Measurements from ENCODE around the gene IFIT5.

DNA sequence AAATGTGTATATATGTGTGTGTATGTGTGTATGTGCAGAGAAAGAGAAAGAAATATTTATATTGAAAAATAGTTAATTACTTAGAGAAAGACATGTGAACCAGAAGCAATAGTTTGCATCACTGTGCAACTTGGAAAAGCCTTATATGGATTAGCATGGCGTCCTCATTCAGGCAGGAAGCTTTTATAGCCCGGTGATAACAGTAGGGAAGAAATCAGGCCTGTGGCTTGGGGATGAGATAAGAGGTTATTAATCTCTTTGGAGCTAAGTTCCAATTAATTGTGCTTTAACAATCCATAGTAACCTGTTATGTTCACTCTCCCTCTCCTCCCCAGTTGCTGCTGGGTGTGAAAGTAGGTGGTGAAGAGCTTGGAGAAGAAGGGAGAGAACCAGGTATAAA, 36.5 kb downstream of the IFIT5 start:
- TF ChIP-seq, protein P1, sequence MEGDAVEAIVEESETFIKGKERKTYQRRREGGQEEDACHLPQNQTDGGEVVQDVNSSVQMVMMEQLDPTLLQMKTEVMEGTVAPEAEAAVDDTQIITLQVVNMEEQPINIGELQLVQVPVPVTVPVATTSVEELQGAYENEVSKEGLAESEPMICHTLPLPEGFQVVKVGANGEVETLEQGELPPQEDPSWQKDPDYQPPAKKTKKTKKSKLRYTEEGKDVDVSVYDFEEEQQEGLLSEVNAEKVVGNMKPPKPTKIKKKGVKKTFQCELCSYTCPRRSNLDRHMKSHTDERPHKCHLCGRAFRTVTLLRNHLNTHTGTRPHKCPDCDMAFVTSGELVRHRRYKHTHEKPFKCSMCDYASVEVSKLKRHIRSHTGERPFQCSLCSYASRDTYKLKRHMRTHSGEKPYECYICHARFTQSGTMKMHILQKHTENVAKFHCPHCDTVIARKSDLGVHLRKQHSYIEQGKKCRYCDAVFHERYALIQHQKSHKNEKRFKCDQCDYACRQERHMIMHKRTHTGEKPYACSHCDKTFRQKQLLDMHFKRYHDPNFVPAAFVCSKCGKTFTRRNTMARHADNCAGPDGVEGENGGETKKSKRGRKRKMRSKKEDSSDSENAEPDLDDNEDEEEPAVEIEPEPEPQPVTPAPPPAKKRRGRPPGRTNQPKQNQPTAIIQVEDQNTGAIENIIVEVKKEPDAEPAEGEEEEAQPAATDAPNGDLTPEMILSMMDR (conservative IDR thresholded peaks at IDR 0.05; ENCODE audit: low read depth, low read length): no peak
- no peak for TF ChIP-seq EZH2phosphoT487 (IDR thresholded peaks at IDR 0.05; ENCODE audit: borderline replicate concordance, low read length)
